A673 (cell line): ENCODE measurements around the gene SLC35F2. TPM values are rescaled to one million over a fixed set of nuclear protein-coding genes. Genes with fewer than 3 reads are reported as not detected.

ENCODE experiments used
- BruUV-seq: library from RNA; stranded (reverse); fragments of 400-500 nt; replicated peaks from 2 replicates; lab custom pipeline; 2021; lab: Mats Ljungman, UMichigan
- CTCF ChIA-PET: fragments of 300-600 bp; sonication (Branson Sonifier 250); formaldehyde crosslinking; loops from one replicate; lab custom pipeline; 2022; ENCODE audit warnings: antibody characterized with exemption; lab: Charles Lee
- POLR2A ChIA-PET: fragments of 300-600 bp; sonication (Branson Sonifier 250); formaldehyde crosslinking; loops from one replicate; lab custom pipeline; 2022; ENCODE audit warnings: antibody characterized with exemption; ENCODE audit not compliant: low non-redundant PET; lab: Charles Lee
- DNase-seq: peaks from one replicate; pipeline ENCODE4 v3.0.0-alpha.2; 2015; ENCODE audit warnings: low spot score
- H3K27ac ChIP-seq: fragments of 200-600 bp; sonication (generic); 2 replicates; pipeline ENCODE4 v1.5.1; 2016; ENCODE audit warnings: mixed run types, low read depth, mild to moderate bottlenecking, mixed read lengths, antibody characterized with exemption, low read length; ENCODE audit not compliant: poor library complexity, severe bottlenecking
- H3K27me3 ChIP-seq: fragments of 200-600 bp; sonication (generic); replicated peaks from 2 replicates; pipeline ENCODE4 v1.6.1; 2017; ENCODE audit warnings: mixed run types, low read depth, mild to moderate bottlenecking, mixed read lengths, antibody characterized with exemption, low read length; ENCODE audit not compliant: insufficient read depth, poor library complexity
- H3K36me3 ChIP-seq: fragments of 200-600 bp; sonication (generic); 2 replicates; pipeline ENCODE4 v1.6.1; 2016; ENCODE audit warnings: mixed run types, mild to moderate bottlenecking, mixed read lengths, antibody characterized with exemption, low read length; ENCODE audit not compliant: insufficient read depth, poor library complexity, severe bottlenecking
- H3K4me1 ChIP-seq: fragments of 200-600 bp; sonication (generic); 2 replicates; pipeline ENCODE4 v1.6.1; 2017; ENCODE audit warnings: mixed run types, mild to moderate bottlenecking, mixed read lengths, antibody characterized with exemption, low read length; ENCODE audit not compliant: insufficient read depth, poor library complexity, severe bottlenecking
- H3K4me3 ChIP-seq: fragments of 200-600 bp; sonication (generic); 2 replicates; pipeline ENCODE4 v1.5.1; 2016; ENCODE audit warnings: low read depth, mixed run types, mild to moderate bottlenecking, mixed read lengths, low read length; ENCODE audit not compliant: poor library complexity, severe bottlenecking
- H3K9me3 ChIP-seq: fragments of 200-600 bp; sonication (generic); 2 replicates; pipeline ENCODE4 v1.6.1; 2016; ENCODE audit warnings: mixed run types, low read depth, mild to moderate bottlenecking, mixed read lengths, antibody characterized with exemption, low read length; ENCODE audit not compliant: poor library complexity, severe bottlenecking
- CTCF ChIP-seq: fragments of 300-800, 200-600 bp; sonication (generic); conservative IDR thresholded peaks from 2 replicates; pipeline ENCODE4 v1.5.1; 2017; ENCODE audit warnings: low read depth, mild to moderate bottlenecking, antibody characterized with exemption, low read length, moderate library complexity, mixed read lengths
- EZH2 ChIP-seq: fragments of 200-600 bp; sonication (generic); IDR thresholded peaks from 2 replicates; pipeline ENCODE4 v1.6.1; 2017; ENCODE audit warnings: borderline replicate concordance, low read depth, mild to moderate bottlenecking, mixed read lengths, antibody characterized with exemption, low read length; ENCODE audit not compliant: poor library complexity, severe bottlenecking
- intact Hi-C: fragments of 100-400 bp; cut with micrococcal nuclease; formaldehyde crosslinking; loops from one replicate; pipeline ENCODE4 v1.10.0; 2022; ENCODE audit not compliant: unreplicated experiment
- total RNA-seq: library from RNA; stranded (reverse); gene quantifications from 2 replicates; pipeline ENCODE4 v1.2.3, GENCODE V29; 2021

SLC35F2 gene
- total RNA-seq, 1 experiment from 2014 or later: 95.4 TPM

- no peak for DNase-seq
- Histone ChIP-seq H3K36me3 (no peaks in the 10 kb centered on the region), H3K27me3 (no peaks in the 10 kb centered on the region), H3K4me3 (no peak overlapping the region), H3K27ac (no peak overlapping the region), H3K4me1 (peaks cover 17% of the 10 kb centered on the region), H3K9me3 (no peaks in the 10 kb centered on the region)
- intact Hi-C loops: no loop called here
- TF ChIP-seq CTCF: no peak
- TF ChIP-seq EZH2: no peak
- no TSS peak for BruUV-seq
- CTCF ChIA-PET: interaction anchor here (0.6 kb wide), 1 partner anchor 40 kb away, joined by 4 read pairs; no protein-coding TSS in a partner anchor
- POLR2A ChIA-PET: no interaction called here
Measured at GRCh38 chr11:107819361-107820014, 39.1 kb downstream of the SLC35F2 start.

GRCh38 chr11:107818491-107818890, 40.1 kb downstream of the SLC35F2 start:
- BruUV-seq: no TSS peak

GRCh38 chr11:107816028-107816427, 42.6 kb downstream of the SLC35F2 start:
- POLR2A ChIA-PET: interaction anchor here (0.7 kb wide), 1 partner anchor 218 kb away, joined by 7 read pairs; no protein-coding TSS in a partner anchor

More at GRCh38 chr11:107818491-107818890, 40.1 kb downstream of the SLC35F2 start:
- ChIA-PET POLR2A (no interaction called here), CTCF (no interaction called here)
- peaks cover 17% of the 10 kb centered on the region for H3K4me1 ChIP-seq
- no peaks in the 10 kb centered on the region for H3K36me3 ChIP-seq
- no peak for DNase-seq
- no peak for TF ChIP-seq EZH2
- TF ChIP-seq CTCF: no peak
- no peak overlapping the region for H3K4me3 ChIP-seq
- intact Hi-C loops: no loop called here
- H3K9me3 ChIP-seq: no peaks in the 10 kb centered on the region
- H3K27ac ChIP-seq: no peak overlapping the region
- H3K27me3 ChIP-seq: no peaks in the 10 kb centered on the region

More at GRCh38 chr11:107816028-107816427, 42.6 kb downstream of the SLC35F2 start:
- no peaks in the 10 kb centered on the region for H3K27me3 ChIP-seq
- no peak for DNase-seq
- H3K27ac ChIP-seq: no peak overlapping the region
- peaks cover 4% of the 10 kb centered on the region for H3K4me1 ChIP-seq
- CTCF ChIA-PET: no interaction called here
- H3K4me3 ChIP-seq: no peak overlapping the region
- no peaks in the 10 kb centered on the region for H3K9me3 ChIP-seq
- no TSS peak for BruUV-seq
- no peaks in the 10 kb centered on the region for H3K36me3 ChIP-seq
- no peak for TF ChIP-seq CTCF
- no peak for TF ChIP-seq EZH2
- intact Hi-C loops: no loop called here
